ENCODE results near the gene NR0B2.
"Not testable (repeated sequence)": the region's sequence is repeated elsewhere in the genome, so short reads cannot be mapped to it uniquely, and the experiment has no call there.

Gene NR0B2

DNA sequence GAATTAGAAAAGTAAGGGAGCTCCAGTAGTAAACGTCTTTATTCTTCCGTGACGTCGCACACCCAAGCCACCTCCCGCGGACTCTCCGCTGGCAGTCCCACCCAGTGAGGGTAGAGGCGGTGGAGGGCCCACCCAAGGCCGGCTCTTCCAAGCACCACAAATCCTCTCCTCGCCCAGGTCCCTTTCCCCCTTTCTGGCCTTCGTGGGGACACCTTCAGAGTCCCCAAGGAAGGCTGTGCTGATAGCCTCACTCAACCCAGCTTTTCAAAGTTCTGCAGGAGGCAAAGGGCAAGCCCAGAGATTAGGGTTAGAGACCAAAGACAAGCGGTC lies 23.3 kb downstream of the NR0B2 start:
- Histone ChIP-seq H3K9me3 (ENCODE audit: control insufficient read depth, low read length) (no peaks in the 10 kb centered on the region), H3K36me3 (ENCODE audit: control insufficient read depth, insufficient read depth, low read length) (peaks cover 29% of the 10 kb centered on the region), H3K4me1 (ENCODE audit: control insufficient read depth, insufficient read depth, low read length) (peaks cover 5% of the 10 kb centered on the region), H3K27me3 (ENCODE audit: control insufficient read depth, insufficient read depth, low read length, poor library complexity, severe bottlenecking) (no peaks in the 10 kb centered on the region), H3K4me3 (ENCODE audit: insufficient read depth, low read depth, low read length) (peak overlapping the region; percentile 93), H3K27ac (ENCODE audit: insufficient read depth, low read depth, low read length, poor library complexity, severe bottlenecking) (peak overlapping the region; percentile 44)
- 26 to 28% methylated on average over 12 of the region's 12 CpGs for WGBS, 2 experiments

DNA sequence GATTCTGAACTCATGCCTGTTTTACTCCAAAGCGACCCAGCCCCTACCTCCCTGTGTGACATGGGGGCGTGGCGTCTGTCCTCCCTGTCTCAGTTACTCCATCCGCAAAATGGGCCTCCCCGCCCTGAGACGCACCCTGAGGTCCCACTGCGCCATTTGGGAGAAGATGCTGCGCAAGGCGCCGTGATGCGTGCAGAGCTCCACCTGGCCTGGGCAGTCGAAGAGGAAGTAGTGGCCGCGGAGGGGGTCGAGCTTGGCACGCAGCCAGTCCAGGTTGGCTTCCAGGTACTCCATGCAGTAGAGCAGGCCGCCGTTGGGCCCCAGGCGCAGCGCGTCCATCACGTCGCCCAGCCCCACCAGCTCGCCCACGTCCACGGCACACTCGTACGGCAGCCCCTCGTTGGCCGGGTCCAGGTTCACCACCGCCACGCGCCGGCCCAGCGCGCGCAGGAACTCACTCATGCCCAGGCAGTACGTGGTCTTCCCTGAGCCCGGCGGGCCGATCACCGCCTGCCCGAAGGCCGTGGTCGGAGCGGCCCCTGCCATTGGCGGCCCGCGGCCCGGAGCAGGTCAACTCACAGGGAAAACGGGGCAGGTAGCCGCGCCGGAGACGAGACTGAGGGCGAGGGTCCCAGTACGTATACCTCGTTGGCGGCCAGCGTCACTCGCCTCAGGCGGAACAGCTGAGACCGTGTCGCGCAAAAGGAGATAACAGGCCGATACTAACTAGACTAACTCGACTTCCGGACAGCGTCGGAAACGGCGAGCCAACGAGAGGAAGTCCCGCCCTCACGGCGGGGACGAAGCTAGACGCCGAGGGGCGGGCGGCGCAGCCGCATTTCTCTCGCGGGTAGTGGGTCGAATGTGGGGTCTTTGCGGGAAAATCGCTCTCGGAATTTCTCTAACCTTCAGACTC lies 24.0 kb downstream of the NR0B2 start, which contains the start of gene GPN2:
GPN2 (minus strand) TSS at position 733 of the 916 bp plus-strand sequence; CDS start at position 546, 187 bp downstream.
- H3K27ac ChIP-seq (ENCODE audit: insufficient read depth, low read depth, low read length, poor library complexity, severe bottlenecking), result peak within 1 kb of the TSS; percentile 80
- H3K4me1 ChIP-seq (ENCODE audit: control insufficient read depth, insufficient read depth, low read length), result peaks cover 5% of the 10 kb centered on the region
- H3K27me3 ChIP-seq (ENCODE audit: control insufficient read depth, insufficient read depth, low read length, poor library complexity, severe bottlenecking), result no peaks in the 10 kb centered on the region
- 4 to 5% methylated on average over 89 of the region's 89 CpGs for WGBS, 2 experiments
- peaks cover 30% of the 10 kb centered on the region for H3K36me3 ChIP-seq (ENCODE audit: control insufficient read depth, insufficient read depth, low read length)
- H3K4me3 ChIP-seq (ENCODE audit: insufficient read depth, low read depth, low read length), result peak within 1 kb of the TSS; percentile 93
- no peaks in the 10 kb centered on the region for H3K9me3 ChIP-seq (ENCODE audit: control insufficient read depth, low read length)

DNA sequence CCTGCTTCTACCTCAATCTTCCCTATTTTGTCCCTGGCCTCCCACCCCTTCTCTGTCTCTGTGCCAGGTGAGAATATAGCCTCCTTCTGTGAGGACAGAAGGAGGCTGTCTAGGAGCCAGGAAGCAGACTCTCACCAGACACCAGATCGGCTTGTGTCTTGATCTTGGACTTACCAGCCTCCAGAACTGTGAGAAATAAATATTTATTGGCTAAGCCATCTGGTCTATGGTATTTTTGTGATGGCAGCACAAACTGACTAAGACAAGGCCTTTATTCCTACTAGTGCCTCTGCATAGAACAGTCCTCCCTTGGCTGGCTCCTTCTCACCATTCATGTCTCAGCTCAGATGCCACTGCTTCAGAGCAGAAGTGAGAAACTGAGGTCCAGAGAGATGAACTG lies 25.5 kb downstream of the NR0B2 start:
- Histone ChIP-seq H3K27me3 (ENCODE audit: control insufficient read depth, insufficient read depth, low read length, poor library complexity, severe bottlenecking) (no peaks in the 10 kb centered on the region), H3K4me1 (ENCODE audit: control insufficient read depth, insufficient read depth, low read length) (peaks cover 5% of the 10 kb centered on the region), H3K9me3 (ENCODE audit: control insufficient read depth, low read length) (no peaks in the 10 kb centered on the region), H3K27ac (ENCODE audit: insufficient read depth, low read depth, low read length, poor library complexity, severe bottlenecking) (no peak overlapping the region), H3K36me3 (ENCODE audit: control insufficient read depth, insufficient read depth, low read length) (peaks cover 38% of the 10 kb centered on the region), H3K4me3 (ENCODE audit: insufficient read depth, low read depth, low read length) (no peak overlapping the region)
- WGBS, 2 experiments, result 80 to 94% methylated on average over 1 of the region's 1 CpG

DNA sequence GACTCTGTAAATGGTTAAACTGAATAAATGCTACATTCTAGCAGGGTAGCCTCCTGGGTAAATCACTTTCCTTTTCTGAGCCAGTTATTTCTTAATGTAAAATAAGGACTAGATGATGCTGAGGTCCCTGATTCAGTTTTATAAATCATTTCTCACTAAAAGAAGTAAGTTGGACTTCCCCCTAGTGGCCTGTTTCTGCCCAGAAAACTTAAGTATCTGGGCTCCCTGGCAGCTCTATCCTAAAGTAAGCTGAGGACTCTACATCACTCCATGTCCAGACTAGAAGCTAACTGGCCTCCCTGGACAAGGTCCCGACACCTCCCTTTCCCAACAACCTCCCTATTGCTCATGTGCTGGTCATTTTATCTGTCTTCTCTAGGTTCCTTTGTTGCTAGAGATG lies 26.6 kb downstream of the NR0B2 start:
- Histone ChIP-seq H3K9me3 (ENCODE audit: control insufficient read depth, low read length) (no peaks in the 10 kb centered on the region), H3K36me3 (ENCODE audit: control insufficient read depth, insufficient read depth, low read length) (peaks cover 37% of the 10 kb centered on the region), H3K4me1 (ENCODE audit: control insufficient read depth, insufficient read depth, low read length) (peaks cover 5% of the 10 kb centered on the region), H3K27me3 (ENCODE audit: control insufficient read depth, insufficient read depth, low read length, poor library complexity, severe bottlenecking) (no peaks in the 10 kb centered on the region), H3K4me3 (ENCODE audit: insufficient read depth, low read depth, low read length) (no peak overlapping the region), H3K27ac (ENCODE audit: insufficient read depth, low read depth, low read length, poor library complexity, severe bottlenecking) (no peak overlapping the region)
- WGBS, 2 experiments, result 83 to 96% methylated on average over 1 of the region's 1 CpG

DNA sequence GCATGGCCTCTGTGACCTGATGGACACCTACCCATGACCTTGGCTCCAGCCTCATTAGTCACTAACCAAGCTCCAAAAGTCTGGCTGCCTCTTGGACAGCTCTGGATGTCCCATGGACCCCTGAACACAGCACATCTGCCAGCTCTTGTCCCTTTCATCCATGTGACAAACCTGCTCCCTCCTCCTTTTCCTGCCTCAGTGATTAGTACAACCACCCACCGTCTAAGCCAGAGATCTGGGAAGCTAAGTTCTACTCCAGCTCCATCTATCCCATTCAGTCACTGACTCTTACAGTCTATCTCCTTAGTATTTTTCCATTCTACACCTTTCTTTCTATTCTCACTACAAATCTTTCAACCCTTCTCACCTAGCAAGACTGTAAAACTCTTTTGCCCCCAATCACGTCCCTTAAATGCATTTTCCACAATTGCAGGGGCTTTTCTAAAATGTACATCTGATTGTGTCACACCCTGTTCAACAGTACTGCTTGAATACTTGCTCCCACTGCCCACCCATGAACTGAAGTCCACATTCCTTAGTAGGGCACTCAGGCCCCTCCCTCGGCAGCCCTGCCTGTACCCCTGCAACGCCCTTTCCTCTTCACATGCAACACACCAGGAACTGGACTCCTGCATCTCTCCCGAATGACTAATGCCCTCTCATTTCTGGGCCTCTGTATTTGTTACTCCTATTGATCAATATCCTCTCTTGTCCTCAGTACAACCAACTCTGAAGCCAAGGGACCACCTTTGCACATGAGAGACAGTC lies 30.9 kb downstream of the NR0B2 start:
- Histone ChIP-seq H3K9me3 (ENCODE audit: control insufficient read depth, low read length) (no peaks in the 10 kb centered on the region), H3K36me3 (ENCODE audit: control insufficient read depth, insufficient read depth, low read length) (peaks cover 26% of the 10 kb centered on the region), H3K4me3 (ENCODE audit: insufficient read depth, low read depth, low read length) (no peak overlapping the region), H3K27me3 (ENCODE audit: control insufficient read depth, insufficient read depth, low read length, poor library complexity, severe bottlenecking) (no peaks in the 10 kb centered on the region), H3K4me1 (ENCODE audit: control insufficient read depth, insufficient read depth, low read length) (no peaks in the 10 kb centered on the region), H3K27ac (ENCODE audit: insufficient read depth, low read depth, low read length, poor library complexity, severe bottlenecking) (no peak overlapping the region)
- 93 to 94% methylated on average over 5 of the region's 5 CpGs for WGBS, 2 experiments

DNA sequence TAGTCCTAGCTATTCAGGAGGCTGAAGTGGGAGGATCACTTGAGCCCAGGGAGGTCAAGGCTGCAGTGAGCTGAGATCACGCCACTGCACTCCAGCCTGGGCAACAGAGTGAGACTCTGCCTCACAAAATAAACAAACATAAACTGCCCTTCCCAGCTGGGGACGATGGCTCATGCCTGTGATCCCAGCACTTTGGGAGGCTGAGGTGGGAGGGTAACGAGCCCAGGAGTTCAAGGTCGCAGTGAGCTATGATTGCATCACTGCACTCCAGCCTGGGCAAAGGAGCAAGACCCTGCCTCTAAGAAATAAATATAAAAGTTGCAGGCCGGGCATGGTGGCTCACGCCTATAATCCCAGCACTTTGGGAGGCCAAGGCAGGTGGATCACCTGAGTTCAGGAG lies 32.2 kb downstream of the NR0B2 start:
- H3K36me3 ChIP-seq (ENCODE audit: control insufficient read depth, insufficient read depth, low read length), result peaks cover 26% of the 10 kb centered on the region

DNA sequence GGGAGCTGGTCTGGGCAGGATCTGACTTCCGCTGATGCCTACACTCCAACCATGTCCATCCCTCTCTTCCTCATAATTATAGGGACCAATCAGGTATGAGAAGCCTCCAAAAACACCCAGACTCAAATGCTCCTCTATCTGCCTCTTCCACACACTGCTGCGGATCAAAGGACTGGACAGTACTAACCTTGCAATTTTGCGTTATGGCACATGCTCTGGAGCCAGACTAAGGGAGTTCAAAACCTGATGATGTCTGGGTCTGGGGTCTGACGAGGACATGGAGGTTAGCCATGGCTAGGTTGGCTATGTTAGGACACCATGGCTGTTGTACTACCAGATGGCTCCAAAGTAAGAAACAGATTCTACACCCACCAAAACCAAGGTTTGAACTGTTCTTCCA lies 34.0 kb downstream of the NR0B2 start:
- H3K36me3 ChIP-seq (ENCODE audit: control insufficient read depth, insufficient read depth, low read length), result peaks cover 22% of the 10 kb centered on the region
- no peaks in the 10 kb centered on the region for H3K9me3 ChIP-seq (ENCODE audit: control insufficient read depth, low read length)
- peaks cover 6% of the 10 kb centered on the region for H3K4me1 ChIP-seq (ENCODE audit: control insufficient read depth, insufficient read depth, low read length)
- no peak overlapping the region for H3K4me3 ChIP-seq (ENCODE audit: insufficient read depth, low read depth, low read length)
- no peaks in the 10 kb centered on the region for H3K27me3 ChIP-seq (ENCODE audit: control insufficient read depth, insufficient read depth, low read length, poor library complexity, severe bottlenecking)
- 91 to 95% methylated on average over 4 of the region's 4 CpGs for WGBS, 2 experiments
- H3K27ac ChIP-seq (ENCODE audit: insufficient read depth, low read depth, low read length, poor library complexity, severe bottlenecking), result no peak overlapping the region

More for the DNA sequence above, 32.2 kb downstream of the NR0B2 start:
- not testable (repeated sequence) for H3K4me1 ChIP-seq (ENCODE audit: control insufficient read depth, insufficient read depth, low read length); H3K27me3 ChIP-seq (ENCODE audit: control insufficient read depth, insufficient read depth, low read length, poor library complexity, severe bottlenecking); H3K9me3 ChIP-seq (ENCODE audit: control insufficient read depth, low read length); H3K27ac ChIP-seq (ENCODE audit: insufficient read depth, low read depth, low read length, poor library complexity, severe bottlenecking); H3K4me3 ChIP-seq (ENCODE audit: insufficient read depth, low read depth, low read length)
- WGBS, 2 experiments, result 93% methylated on average over 6 of the region's 6 CpGs

DNA sequence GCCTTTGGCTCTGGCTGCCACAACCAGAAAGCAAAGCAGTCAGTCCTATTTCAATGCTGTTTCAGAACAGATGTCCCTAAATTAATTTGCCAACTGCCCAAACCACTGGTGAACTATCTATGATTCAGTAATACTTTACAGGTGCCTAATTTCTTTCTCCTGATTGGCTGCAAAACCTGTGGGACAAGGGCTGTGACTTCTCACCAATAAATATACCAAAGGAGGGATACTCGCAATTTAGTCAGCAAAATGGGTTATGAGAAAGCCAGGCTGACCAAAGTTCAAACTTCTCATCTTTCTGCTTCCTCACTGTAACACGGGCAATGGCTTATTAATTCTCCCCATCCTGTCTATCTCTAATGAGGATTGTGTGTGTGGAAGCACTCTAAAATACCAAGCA lies 36.4 kb downstream of the NR0B2 start:
- Histone ChIP-seq H3K27me3 (ENCODE audit: control insufficient read depth, insufficient read depth, low read length, poor library complexity, severe bottlenecking) (no peaks in the 10 kb centered on the region), H3K36me3 (ENCODE audit: control insufficient read depth, insufficient read depth, low read length) (peaks cover 3% of the 10 kb centered on the region), H3K9me3 (ENCODE audit: control insufficient read depth, low read length) (no peaks in the 10 kb centered on the region), H3K4me1 (ENCODE audit: control insufficient read depth, insufficient read depth, low read length) (peaks cover 9% of the 10 kb centered on the region), H3K27ac (ENCODE audit: insufficient read depth, low read depth, low read length, poor library complexity, severe bottlenecking) (no peak overlapping the region), H3K4me3 (ENCODE audit: insufficient read depth, low read depth, low read length) (no peak overlapping the region)
- WGBS, 2 experiments, result 93 to 96% methylated on average over 1 to 2 of the region's 2 CpGs

DNA sequence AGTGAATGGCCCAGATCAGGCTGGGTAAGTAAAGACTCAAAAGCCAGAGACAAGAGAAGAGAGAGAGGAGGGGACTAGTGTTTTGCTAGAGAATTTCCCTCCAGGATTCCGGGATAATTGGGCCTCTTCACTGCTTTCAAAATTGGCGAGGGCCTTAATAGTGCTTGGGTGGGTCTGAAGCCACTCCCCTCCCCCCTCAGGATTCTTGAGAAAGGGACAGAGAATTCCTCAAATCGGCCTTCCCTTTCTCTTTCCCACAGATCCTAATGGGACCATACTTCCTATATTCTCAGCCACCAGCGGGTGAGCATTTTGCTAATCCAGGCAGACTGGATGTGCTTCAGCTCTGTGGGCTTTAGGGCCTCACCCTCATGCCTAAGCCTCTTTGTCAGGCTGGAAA lies 38.9 kb downstream of the NR0B2 start:
- Histone ChIP-seq H3K27me3 (ENCODE audit: control insufficient read depth, insufficient read depth, low read length, poor library complexity, severe bottlenecking) (no peaks in the 10 kb centered on the region), H3K4me3 (ENCODE audit: insufficient read depth, low read depth, low read length) (no peak overlapping the region), H3K4me1 (ENCODE audit: control insufficient read depth, insufficient read depth, low read length) (peaks cover 9% of the 10 kb centered on the region), H3K36me3 (ENCODE audit: control insufficient read depth, insufficient read depth, low read length) (no peaks in the 10 kb centered on the region), H3K9me3 (ENCODE audit: control insufficient read depth, low read length) (no peaks in the 10 kb centered on the region), H3K27ac (ENCODE audit: insufficient read depth, low read depth, low read length, poor library complexity, severe bottlenecking) (peak overlapping the region; percentile 40)
- 47 to 55% methylated on average over 4 of the region's 4 CpGs for WGBS, 2 experiments

DNA sequence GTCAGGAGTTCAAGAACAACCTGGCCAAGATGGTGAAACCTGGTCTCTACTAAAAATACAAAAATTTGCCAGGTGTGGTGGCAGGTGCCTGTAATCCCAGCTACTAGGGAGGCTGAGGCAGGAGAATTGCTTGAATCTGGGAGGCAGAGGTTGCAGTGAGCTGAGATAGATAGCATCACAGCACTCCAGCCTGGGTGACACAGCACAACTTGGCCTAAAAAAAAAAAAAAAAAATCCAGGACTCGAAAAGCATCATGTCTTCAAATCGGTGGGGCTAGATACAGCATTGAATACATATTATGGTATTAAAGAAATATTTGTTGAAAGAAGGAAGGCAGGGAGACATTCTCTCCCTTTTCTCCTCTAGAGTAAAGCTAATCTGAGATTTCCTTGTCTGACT lies 40.7 kb downstream of the NR0B2 start:
- 93% methylated on average over 2 of the region's 2 CpGs; no CpG with 5 or more reads in 1 of the 2 experiments for WGBS, 2 experiments
- H3K9me3 ChIP-seq (ENCODE audit: control insufficient read depth, low read length); H3K27me3 ChIP-seq (ENCODE audit: control insufficient read depth, insufficient read depth, low read length, poor library complexity, severe bottlenecking); H3K36me3 ChIP-seq (ENCODE audit: control insufficient read depth, insufficient read depth, low read length); H3K4me1 ChIP-seq (ENCODE audit: control insufficient read depth, insufficient read depth, low read length); H3K4me3 ChIP-seq (ENCODE audit: insufficient read depth, low read depth, low read length); H3K27ac ChIP-seq (ENCODE audit: insufficient read depth, low read depth, low read length, poor library complexity, severe bottlenecking): not testable (repeated sequence)

Measured in ectodermal cell (in vitro differentiated cells).